ENCODE data around the gene AGBL4.

Gene AGBL4

GRCh38 chr1:48771561-48771960, 1252.2 kb downstream of the AGBL4 start:
- no peak for DNase-seq (ENCODE audit: low read depth)
- TF ChIP-seq CTCF (conservative IDR thresholded peaks at IDR 0.05; ENCODE audit: low read depth, low read length) = no peak
- no peak overlapping the region for H3K4me3 ChIP-seq (ENCODE audit: low read depth, low read length)

DNA sequence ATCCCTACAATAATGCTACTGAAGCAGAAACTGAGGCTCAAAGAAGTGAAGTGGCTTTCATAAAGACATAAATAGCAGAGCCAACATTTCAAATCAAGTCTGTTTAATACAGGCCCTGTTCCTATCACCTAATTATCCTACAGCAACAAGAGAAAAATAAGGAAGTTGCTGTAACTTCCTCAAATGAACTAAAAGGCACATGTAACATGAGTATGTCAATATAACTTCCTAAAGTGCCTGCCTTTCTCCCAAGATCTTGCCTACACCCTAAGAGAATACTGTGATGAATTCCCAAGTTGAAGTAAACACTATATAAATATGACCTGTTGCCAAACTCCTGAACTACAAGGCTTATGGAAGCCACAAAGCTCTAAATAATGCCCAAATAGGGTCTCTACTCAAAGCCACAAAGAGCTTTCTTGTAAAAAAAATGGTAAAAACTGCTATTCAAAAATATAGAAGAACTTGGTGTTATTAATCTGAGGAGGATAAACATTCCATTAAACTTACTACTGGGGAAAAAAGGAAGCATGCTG, 1255.7 kb downstream of the AGBL4 start:
- no peak for TF ChIP-seq CTCF (conservative IDR thresholded peaks at IDR 0.05; ENCODE audit: low read depth, low read length)
- no peak overlapping the region for H3K4me3 ChIP-seq (ENCODE audit: low read depth, low read length)
- DNase-seq (ENCODE audit: low read depth) = no peak

DNA sequence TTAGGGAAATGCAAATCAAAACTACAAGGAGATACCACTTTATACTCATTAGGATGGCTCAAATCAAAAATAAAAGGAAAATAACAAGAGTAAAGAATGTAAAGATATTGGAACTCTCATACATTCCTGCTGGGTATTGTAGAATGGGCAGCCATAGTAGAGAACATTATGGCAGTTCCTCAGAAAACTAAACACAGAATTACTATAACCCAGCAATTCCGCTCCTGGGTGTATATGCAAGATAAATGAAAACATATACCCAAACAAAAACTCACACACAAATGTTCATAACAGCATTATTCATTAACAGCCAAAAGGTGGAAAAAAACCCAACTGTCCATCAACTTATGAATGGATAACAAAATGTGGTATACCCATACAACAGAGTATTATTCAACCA, 1258.4 kb downstream of the AGBL4 start:
- no peak for TF ChIP-seq CTCF (conservative IDR thresholded peaks at IDR 0.05; ENCODE audit: low read depth, low read length)
- H3K4me3 ChIP-seq (ENCODE audit: low read depth, low read length) = no peak overlapping the region
- DNase-seq (ENCODE audit: low read depth) = no peak

GRCh38 chr1:48761986-48762385, 1261.8 kb downstream of the AGBL4 start:
- DNase-seq (ENCODE audit: low read depth) = no peak

GRCh38 chr1:48761411-48761810, 1262.3 kb downstream of the AGBL4 start:
- DNase-seq (ENCODE audit: low read depth) = no peak
- TF ChIP-seq CTCF (conservative IDR thresholded peaks at IDR 0.05; ENCODE audit: low read depth, low read length) = no peak
- H3K4me3 ChIP-seq (ENCODE audit: low read depth, low read length) = no peak overlapping the region

More at GRCh38 chr1:48761986-48762385, 1261.8 kb downstream of the AGBL4 start:
- no peak overlapping the region for H3K4me3 ChIP-seq (ENCODE audit: low read depth, low read length)
- no peak for TF ChIP-seq CTCF (conservative IDR thresholded peaks at IDR 0.05; ENCODE audit: low read depth, low read length)

DNA sequence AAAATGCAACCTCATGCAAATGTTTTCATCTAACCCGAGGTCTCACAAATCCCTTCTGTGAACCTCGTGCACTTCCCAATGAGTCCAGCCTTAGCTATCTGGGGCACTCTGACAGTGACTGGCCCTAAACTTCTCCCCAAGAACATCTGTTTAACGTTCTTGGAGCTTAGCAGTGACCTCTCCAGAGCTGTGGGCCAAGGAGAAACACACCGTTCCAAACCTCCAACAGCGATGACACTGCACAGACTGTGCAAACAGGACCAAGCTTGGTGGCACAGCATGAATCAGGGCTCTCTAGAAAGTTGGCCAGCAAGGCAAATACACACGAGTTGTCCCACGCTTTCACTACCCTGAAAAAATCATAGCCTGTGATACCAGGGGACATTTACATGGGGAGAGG, 1262.9 kb downstream of the AGBL4 start:
- H3K4me3 ChIP-seq (ENCODE audit: low read depth, low read length) = no peak overlapping the region
- DNase-seq (ENCODE audit: low read depth) = no peak
- TF ChIP-seq CTCF (conservative IDR thresholded peaks at IDR 0.05; ENCODE audit: low read depth, low read length) = no peak

GRCh38 chr1:48758976-48759375, 1264.8 kb downstream of the AGBL4 start:
- DNase-seq (ENCODE audit: low read depth) = no peak
- H3K4me3 ChIP-seq (ENCODE audit: low read depth, low read length) = no peak overlapping the region

More at GRCh38 chr1:48758976-48759375, 1264.8 kb downstream of the AGBL4 start:
- no peak for TF ChIP-seq CTCF (conservative IDR thresholded peaks at IDR 0.05; ENCODE audit: low read depth, low read length)

All from choroid plexus epithelial cell (primary cell).